K562 (cell line): ENCODE measurements around the gene CMTM4. TPM values are rescaled to one million over a fixed set of nuclear protein-coding genes. Genes with fewer than 3 reads are reported as not detected.
A peak's percentile ranks its signal among the peaks of the same experiment; 100 is the strongest.

Experiments
- ATAC-seq: fragments of 200-7000 bp; cut with Tn5 transposase; 3 replicates; pipeline ENCODE4 v1.9.1; 2020; ENCODE audit warnings: moderate library complexity
- BruUV-seq: library from RNA; stranded (reverse); fragments of 400-500 nt; replicated peaks from 2 replicates; lab custom pipeline; 2021; lab: Mats Ljungman, UMichigan
- CTCF ChIA-PET: fragments of 300-600 bp; formaldehyde crosslinking; extraction: SDS; loops from one replicate; lab custom pipeline; 2021; ENCODE audit warnings: low intra/inter-chr PET ratio; lab: Yijun Ruan, JAX
- POLR2A ChIA-PET: fragments of 300-600, 350-650 bp; sonication (Branson Sonifier 250); formaldehyde crosslinking; extraction: SDS; loops from one replicate; lab custom pipeline; 2021; ENCODE audit warnings: antibody characterized with exemption, inconsistent platforms; lab: Yijun Ruan, JAX
- DNase-seq, 4 experiments: peaks; one replicate each; pipeline versions ENCODE4 v3.0.0 to v3.0.0-alpha.2; 2011 to 2018; ENCODE audit warnings: low spot score in 3 of 4, mixed read lengths in 3 of 4; ENCODE audit errors: extremely low read depth in 1 of 4
- FAIRE-seq: peaks from 2 replicates; lab custom pipeline; 2011; peaks lifted over from hg19 to GRCh38; lab: Jason Lieb, UNC
- H2AFZ ChIP-seq: 2 replicates; pipeline ENCODE4 v1.6.0; 2011; ENCODE audit warnings: low read depth, low read length, control low read depth, inconsistent platforms
- H3K27ac ChIP-seq: fragments of 200-600 bp; 3 replicates; pipeline ENCODE4 v1.8.0; 2011; ENCODE audit warnings: low read depth, mild to moderate bottlenecking, control low read depth, inconsistent platforms, low read length, moderate library complexity, mixed read lengths; ENCODE audit errors: extremely low read depth
- H3K27me3 ChIP-seq, 2 experiments: fragments of 300-600 bp in 1 of 2; 2 replicates in 1 of 2; 3 replicates in 1 of 2; pipeline versions ENCODE4 v1.6.0 to v1.8.0; 2011; ENCODE audit warnings: inconsistent platforms in 2 of 2, low read length in 2 of 2, mild to moderate bottlenecking in 1 of 2, mixed read lengths in 1 of 2, moderate library complexity in 1 of 2; ENCODE audit not compliant: control insufficient read depth in 2 of 2, insufficient read depth in 2 of 2
- H3K36me3 ChIP-seq: fragments of 300-600 bp; 3 replicates; pipeline ENCODE4 v1.8.0; 2011; ENCODE audit warnings: mild to moderate bottlenecking, low read length, inconsistent platforms; ENCODE audit not compliant: control insufficient read depth, insufficient read depth
- H3K4me1 ChIP-seq, 2 experiments: fragments of 200-600 bp in 1 of 2; replicated peaks in 1 of 2; 2 replicates in 1 of 2; 3 replicates in 1 of 2; pipeline versions ENCODE4 v1.5.1 to v1.8.0; 2011; ENCODE audit warnings: inconsistent platforms in 2 of 2, low read length in 2 of 2, mild to moderate bottlenecking in 1 of 2, mixed read lengths in 1 of 2, moderate library complexity in 1 of 2; ENCODE audit not compliant: control insufficient read depth in 2 of 2, insufficient read depth in 2 of 2
- H3K4me2 ChIP-seq: 2 replicates; pipeline ENCODE4 v1.6.1; 2011; ENCODE audit warnings: low read length, control low read depth, inconsistent platforms, mixed read lengths; ENCODE audit not compliant: insufficient read depth
- H3K4me3 ChIP-seq: fragments of 200-600 bp; sonication (generic), shearing (Covaris generic); 2 replicates; pipeline ENCODE4 v1.5.1; 2016; ENCODE audit warnings: control low read depth, inconsistent platforms
- H3K79me2 ChIP-seq: fragments of 200-600 bp; 3 replicates; pipeline ENCODE4 v1.8.0; 2011; ENCODE audit warnings: low read length, inconsistent platforms; ENCODE audit not compliant: control insufficient read depth, insufficient read depth
- H3K9ac ChIP-seq, 2 experiments: 2 replicates each; pipeline versions ENCODE4 v1.6.0 to v1.6.1; 2011; ENCODE audit warnings: low read depth in 2 of 2, low read length in 2 of 2, control low read depth in 1 of 2, inconsistent platforms in 1 of 2, mild to moderate bottlenecking in 1 of 2, mixed read lengths in 1 of 2; ENCODE audit not compliant: insufficient read depth in 1 of 2
- H3K9me1 ChIP-seq: one replicate; pipeline ENCODE4 v1.6.0; 2011; ENCODE audit warnings: inconsistent platforms, mild to moderate bottlenecking, low read length, moderate library complexity; ENCODE audit not compliant: control insufficient read depth, insufficient read depth
- H3K9me3 ChIP-seq: replicated peaks from 2 replicates; pipeline ENCODE4 v1.5.1; 2011; ENCODE audit warnings: low read depth, low read length, inconsistent platforms; ENCODE audit not compliant: control insufficient read depth, insufficient read depth
- H4K20me1 ChIP-seq: replicated peaks from 2 replicates; pipeline ENCODE4 v1.6.1; 2011; ENCODE audit warnings: low read length, inconsistent platforms, mixed read lengths; ENCODE audit not compliant: control insufficient read depth, insufficient read depth
- CBFB ChIP-seq: sonication (generic); formaldehyde crosslinking; IDR thresholded peaks from 2 replicates; pipeline ENCODE4 v1.4.0; 2020; ENCODE audit warnings: mild to moderate bottlenecking, missing genetic modification reagents
- EGR1 ChIP-seq: fragments of 450-650 bp; conservative IDR thresholded peaks from 2 replicates; pipeline ENCODE4 v1.6.1; 2017; ENCODE audit warnings: mild to moderate bottlenecking
- FOXJ3 ChIP-seq: sonication (generic); formaldehyde crosslinking; IDR thresholded peaks from 2 replicates; pipeline ENCODE4 v1.4.0; 2020; ENCODE audit warnings: mild to moderate bottlenecking, missing genetic modification reagents
- HNRNPK ChIP-seq: fragments of 200-400 bp; formaldehyde crosslinking; IDR thresholded peaks from one replicate; pipeline ENCODE4 v1.6.1; 2018; ENCODE audit warnings: mild to moderate bottlenecking, low read depth, low read length; ENCODE audit not compliant: poor library complexity, severe bottlenecking
- NFIC ChIP-seq: fragments of 450-650 bp; IDR thresholded peaks from 2 replicates; pipeline ENCODE4 v1.6.1; 2017; ENCODE audit warnings: mild to moderate bottlenecking, inconsistent platforms
- NR4A1 ChIP-seq, 2 experiments: fragments of 250-450 bp in 1 of 2; fragments of 450-650 bp in 1 of 2; sonication (Bioruptor Pico) in 1 of 2; IDR thresholded peaks; 2 replicates each; pipeline versions ENCODE4 v1.4.0 to v1.6.1; 2016 to 2020; ENCODE audit warnings: mild to moderate bottlenecking in 2 of 2, missing compliant biosample characterization in 1 of 2, missing genetic modification characterization in 1 of 2, moderate library complexity in 1 of 2
- THRAP3 ChIP-seq: fragments of 450-650 bp; IDR thresholded peaks from 2 replicates; pipeline ENCODE4 v1.6.1; 2016; ENCODE audit warnings: mild to moderate bottlenecking, inconsistent platforms, borderline replicate concordance
- ZBED1 ChIP-seq: IDR thresholded peaks from 2 replicates; pipeline ENCODE4 v1.6.1; 2014
- WGBS: fragments of 100-300 bp; shearing (Covaris generic); methylation state at CpG from one replicate; pipeline ENCODE4 v1.1.6; 2016; ENCODE audit warnings: low coverage, mixed read lengths; ENCODE audit not compliant: insufficient coverage; ENCODE audit errors: missing lambda C conversion rate; 5-methylcytosine and 5-hydroxymethylcytosine counted together
- in situ Hi-C: fragments of 300-500 bp; cut with MboI; formaldehyde crosslinking; loops from 4 replicates; pipeline ENCODE4 v1.15.0; 2018; ENCODE audit warnings: inconsistent platforms, mixed read lengths
- intact Hi-C: fragments of 100-400 bp; cut with micrococcal nuclease; formaldehyde crosslinking; loops from 2 replicates; pipeline ENCODE4 v1.14.2; 2022
- polyA plus RNA-seq, 8 experiments: library from polyadenylated mRNA; depleted of rRNA in 4 of 8; stranded (reverse) in 5 of 8; unstranded in 3 of 8; fragments of >200 nt; fragmentation: Nextera tagmentation in 2 of 8; fragmentation: Illumina TruSeq in 1 of 8; extraction: Ambion mirVana in 2 of 8; extraction: Trizol in 1 of 8; gene quantifications; 2 replicates each; pipeline versions ENCODE4 v1.2.1 to v1.2.3, GENCODE V29; 2011 to 2014; ENCODE audit warnings: inconsistent platforms in 1 of 8, missing spikeins in 1 of 8
- total RNA-seq, 7 experiments: library from RNA; depleted of rRNA in 6 of 7; stranded (reverse); fragments of >200 nt in 6 of 7; fragmentation: Illumina TruSeq in 2 of 7; extraction: Trizol in 2 of 7; gene quantifications; 2 replicates each; pipeline versions ENCODE4 v1.2.1 to v1.2.3, GENCODE V29; 2011 to 2021; ENCODE audit warnings: low replicate concordance in 1 of 7

The CMTM4 gene
- total and polyA plus RNA-seq, 9 of the 15 experiments (the other 6 are each of a cell fraction or from before 2014, with no cell fraction given), result 2.0 to 21.3 (median 12.5) TPM

DNA sequence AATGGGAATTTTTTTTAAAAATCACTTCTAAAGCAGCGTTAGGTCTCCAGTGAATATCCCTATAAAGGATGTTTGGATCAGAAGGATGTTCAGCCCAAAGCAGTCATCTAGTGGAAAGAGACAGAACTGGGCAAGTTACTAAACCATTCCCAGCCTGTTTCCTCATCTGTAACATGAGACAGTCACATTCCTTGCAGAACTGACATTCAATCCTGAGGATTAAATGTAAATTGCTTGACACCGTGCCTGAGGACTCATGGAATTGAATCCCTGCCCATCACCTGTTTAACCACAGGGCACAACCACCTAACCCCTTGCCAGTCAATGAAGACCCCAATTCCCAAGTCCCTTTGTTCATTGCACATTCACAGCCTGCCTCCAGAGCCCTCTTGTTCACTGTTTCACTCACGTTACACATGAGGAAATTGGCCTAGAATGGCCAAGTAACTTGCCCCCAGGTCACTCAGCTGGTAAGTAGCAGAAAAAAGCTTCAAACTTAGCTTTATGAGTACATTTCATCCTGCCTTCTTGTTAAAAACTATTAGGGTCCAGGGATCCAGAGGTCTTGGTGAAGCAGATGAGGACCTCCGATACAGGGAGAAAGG is 115.8 kb downstream of the CMTM4 start (continued):
- TF ChIP-seq FOXJ3 (CRISPR knock-in tag) (no peak), EGR1 (no peak), NR4A1 (CRISPR knock-in tag; IDR thresholded peaks at IDR 0.05) (no peak), NR4A1 (tag; IDR thresholded peaks at IDR 0.05) (no peak)

DNA sequence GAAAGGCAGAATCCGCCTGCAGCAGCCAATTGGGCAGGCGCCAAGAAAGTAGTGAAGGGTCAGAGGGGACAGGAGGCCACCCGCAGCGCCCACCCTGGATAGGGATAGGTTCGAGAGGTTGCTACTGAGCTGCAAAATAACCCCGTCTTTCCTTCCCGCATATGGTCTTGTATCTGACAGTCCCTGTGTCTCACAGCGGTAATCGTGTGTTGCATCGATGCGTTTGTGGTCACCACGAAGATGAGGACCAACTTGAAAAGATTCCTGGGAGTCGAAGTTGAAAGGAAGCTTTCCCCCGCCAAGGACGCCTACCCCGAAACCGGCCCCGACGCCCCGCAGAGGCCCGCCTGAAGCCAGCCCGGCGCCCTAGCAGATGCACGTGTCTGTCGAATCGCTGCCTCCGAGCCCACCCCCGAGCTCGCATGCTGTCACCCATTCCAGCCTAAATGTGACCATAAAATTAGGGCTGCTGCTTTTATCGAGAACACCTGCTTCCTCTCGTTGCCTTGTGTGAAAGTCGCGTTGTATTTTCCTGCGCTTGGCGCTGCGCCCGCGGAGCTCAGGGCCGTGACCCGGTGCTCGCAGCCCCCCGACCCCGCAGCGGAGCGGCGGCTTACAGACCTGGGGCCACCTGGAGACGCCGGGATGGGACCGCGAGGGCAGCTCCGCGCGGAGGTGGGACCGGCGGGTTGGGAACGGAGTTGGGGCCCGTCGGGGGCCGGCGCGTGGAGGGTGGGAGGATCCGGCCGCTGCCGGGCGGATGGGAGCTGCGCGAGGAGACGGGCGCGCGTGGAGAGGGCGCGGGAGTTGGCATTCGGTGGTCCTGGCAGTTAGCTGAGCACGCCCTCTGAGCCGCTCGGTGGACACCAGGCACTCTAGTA is 117.7 kb downstream of the CMTM4 start, which contains the start of gene CMTM2:
Gene CMTM2, plus strand, starts transcription at position 813 of the 881 bp plus-strand sequence. CDS start 145 bp downstream, outside the sequence.
- H3K36me3 ChIP-seq, result no peaks in the 10 kb centered on the region
- peaks cover 4 to 16% of the 10 kb centered on the region in 2 experiments; a peak in 4 of 5 replicates for H3K27me3 ChIP-seq
- H2AFZ ChIP-seq, result no peak within 1 kb of the TSS
- no peak within 1 kb of the TSS for H3K27ac ChIP-seq
- in situ Hi-C loops (no loop called here), intact Hi-C loops (no loop called here)
- 51% methylated on average over 52 of the region's 77 CpGs for WGBS
- H3K4me2 ChIP-seq, result no peak within 1 kb of the TSS
- ChIA-PET POLR2A (interaction anchor here (1.4 kb wide), 1 partner anchor 9 kb away, joined by 4 read pairs; no protein-coding TSS in a partner anchor), CTCF (no interaction called here)
- H3K9me1 ChIP-seq, result no peaks in the 10 kb centered on the region
- no peaks in the 10 kb centered on the region for H3K9me3 ChIP-seq
- peaks cover 7 to 9% of the 10 kb centered on the region in 2 experiments for H3K4me1 ChIP-seq
- BruUV-seq, result no TSS peak
- ATAC-seq, result no peak
- no peaks in the 10 kb centered on the region for H3K79me2 ChIP-seq
- no peak within 1 kb of the TSS for H3K4me3 ChIP-seq
- TF ChIP-seq CBFB (CRISPR knock-in tag) (no peak), THRAP3 (no peak), NFIC (peak; percentile 18; the same call in 1 of the 2 replicates), HNRNPK (no peak), ZBED1 (no peak)
- TF ChIP-seq, all 486 proteins: peak for 1
- no peak for FAIRE-seq
- Histone ChIP-seq H3K9ac (no peak within 1 kb of the TSS), H4K20me1 (no peaks in the 10 kb centered on the region)
- DNase-seq, result no peak
